Muscle of leg (tissue), 11 donors: ENCODE measurements around the gene TGFBR1. TPM values are rescaled to one million over a fixed set of nuclear protein-coding genes. Genes with fewer than 3 reads are reported as not detected.
"Not testable (repeated sequence)": the region's sequence is repeated elsewhere in the genome, so short reads cannot be mapped to it uniquely, and the experiment has no call there.

Experiments used
- DNase-seq: peaks from one replicate; pipeline ENCODE4 v3.0.0; 2013
- H3K27ac ChIP-seq: one replicate; pipeline ENCODE4 v1.5.1; 2013; ENCODE audit warnings: mild to moderate bottlenecking, low read length, control low read depth
- H3K27me3 ChIP-seq: one replicate; pipeline ENCODE4 v1.6.1; 2013; ENCODE audit warnings: low read length; ENCODE audit not compliant: control insufficient read depth, insufficient read depth
- H3K36me3 ChIP-seq: one replicate; pipeline ENCODE4 v1.6.1; 2013; ENCODE audit warnings: low read length; ENCODE audit not compliant: control insufficient read depth, insufficient read depth
- H3K4me1 ChIP-seq: one replicate; pipeline ENCODE4 v1.6.1; 2013; ENCODE audit warnings: low read length; ENCODE audit not compliant: control insufficient read depth, insufficient read depth
- H3K4me3 ChIP-seq: one replicate; pipeline ENCODE4 v1.5.1; 2013; ENCODE audit warnings: low read length, control low read depth
- H3K9me3 ChIP-seq: replicated peaks from 2 replicates; pipeline ENCODE4 v1.6.1; 2013; ENCODE audit warnings: low read depth, low read length; ENCODE audit not compliant: control insufficient read depth
- WGBS: methylation state at CpG from one replicate; pipeline ENCODE4 v1.1.5; 2013; ENCODE audit warnings: missing lambda C conversion rate; ENCODE audit not compliant: insufficient coverage; 5-methylcytosine and 5-hydroxymethylcytosine counted together
- polyA plus RNA-seq, 8 donors: library from polyadenylated mRNA; unstranded; fragments of 120-200 nt; gene quantifications; one replicate each; pipeline versions ENCODE4 v1.2.1 to v1.2.3, GENCODE V29; 2013; ENCODE audit warnings: inconsistent platforms in 1 of 8, low replicate concordance in 1 of 8; ENCODE audit not compliant: insufficient read length in 8 of 8, insufficient read depth in 1 of 8
- total RNA-seq: library from RNA; stranded (reverse); fragments of 120-200 nt; gene quantifications from one replicate; pipeline ENCODE4 v1.2.4, GENCODE V29; 2013

TGFBR1 gene
- total and polyA plus RNA-seq, 9 donors = 16.9 to 33.5 (median 26.3) TPM

GRCh38 chr9:99193466-99193821, 88.5 kb downstream of the TGFBR1 start:
- Histone ChIP-seq H3K36me3 (no peaks in the 10 kb centered on the region), H3K4me3 (no peak overlapping the region), H3K27me3 (peaks cover 2% of the 10 kb centered on the region), H3K27ac (no peak overlapping the region), H3K9me3 (no peaks in the 10 kb centered on the region), H3K4me1 (peaks cover 7% of the 10 kb centered on the region)
- no CpG with 5 or more reads among the region's 2 CpGs for WGBS
- DNase-seq = no peak

GRCh38 chr9:99196484-99196883, 91.6 kb downstream of the TGFBR1 start:
- not testable (repeated sequence) for DNase-seq, H3K4me3 ChIP-seq, H3K27ac ChIP-seq, H3K27me3 ChIP-seq, H3K9me3 ChIP-seq, H3K4me1 ChIP-seq, H3K36me3 ChIP-seq
- 77% methylated on average over 5 of the region's 5 CpGs for WGBS

GRCh38 chr9:99197124-99197630, 92.3 kb downstream of the TGFBR1 start:
- H3K27ac ChIP-seq = no peak overlapping the region
- H3K36me3 ChIP-seq = no peaks in the 10 kb centered on the region
- peaks cover 2% of the 10 kb centered on the region for H3K27me3 ChIP-seq
- no peak for DNase-seq
- H3K4me3 ChIP-seq = no peak overlapping the region
- H3K4me1 ChIP-seq = no peaks in the 10 kb centered on the region
- 100% methylated on average over 3 of the region's 3 CpGs for WGBS
- no peaks in the 10 kb centered on the region for H3K9me3 ChIP-seq

- H3K27me3 ChIP-seq = peaks cover 2% of the 10 kb centered on the region
- H3K36me3 ChIP-seq = no peaks in the 10 kb centered on the region
- H3K9me3 ChIP-seq = no peaks in the 10 kb centered on the region
- WGBS = 52% methylated on average over 6 of the region's 9 CpGs
- no peak overlapping the region for H3K27ac ChIP-seq
- H3K4me1 ChIP-seq = no peaks in the 10 kb centered on the region
- DNase-seq = no peak
- no peak overlapping the region for H3K4me3 ChIP-seq
These were observed 93.1 kb downstream of the TGFBR1 start for GRCh38 chr9:99197987-99198386.

- H3K9me3 ChIP-seq = no peaks in the 10 kb centered on the region
- WGBS = 78% methylated on average over 7 of the region's 8 CpGs
- H3K36me3 ChIP-seq = no peaks in the 10 kb centered on the region
- no peak overlapping the region for H3K4me3 ChIP-seq
- no peak for DNase-seq
- H3K27me3 ChIP-seq = no peaks in the 10 kb centered on the region
- no peaks in the 10 kb centered on the region for H3K4me1 ChIP-seq
- no peak overlapping the region for H3K27ac ChIP-seq
These were observed 95.1 kb downstream of the TGFBR1 start for GRCh38 chr9:99199938-99200539.

- DNase-seq = no peak
- Histone ChIP-seq H3K4me3 (no peak overlapping the region), H3K27ac (no peak overlapping the region), H3K36me3 (no peaks in the 10 kb centered on the region), H3K9me3 (no peaks in the 10 kb centered on the region), H3K27me3 (no peaks in the 10 kb centered on the region), H3K4me1 (no peaks in the 10 kb centered on the region)
- 50% methylated on average over 3 of the region's 5 CpGs for WGBS
These were observed 96.7 kb downstream of the TGFBR1 start for GRCh38 chr9:99201603-99202002.

Other genes starting within 250 kb of the TGFBR1 start
- gene COL15A1, start 161.2 kb upstream of the TGFBR1 start, total RNA-seq = 186 TPM
- 100 to 1,000 TPM; 169 to 259 (median 199) TPM for gene COL15A1, start 161.2 kb upstream of the TGFBR1 start, polyA plus RNA-seq
- gene ALG2, start 116.8 kb downstream of the TGFBR1 start, total RNA-seq = 21.9 TPM
- gene ALG2, start 116.8 kb downstream of the TGFBR1 start, polyA plus RNA-seq = 10 to 100 TPM; 17.3 to 22.5 (median 19.5) TPM
- gene SEC61B, start 117.2 kb downstream of the TGFBR1 start, total RNA-seq = 113 TPM
- gene SEC61B, start 117.2 kb downstream of the TGFBR1 start, polyA plus RNA-seq = 100 to 1,000 TPM in 4 of 8 donors, 10 to 100 TPM in 4; 71.7 to 119 (median 98.7) TPM